Thymus (tissue), 11 donors: ENCODE results near the gene ADAM17. TPM values are rescaled to one million over a fixed set of nuclear protein-coding genes. Genes with fewer than 3 reads are reported as not detected.

Experiments used
- DNase-seq, 9 donors: peaks; one replicate each; pipeline ENCODE4 v3.0.0-alpha.2; 2013; ENCODE audit warnings: low spot score in 9 of 9, low read depth in 6 of 9, missing footprints in 1 of 9
- H3K27ac ChIP-seq, 2 donors: one replicate each; pipeline ENCODE4 v1.5.1; 2013; ENCODE audit warnings: control low read depth in 1 of 2, low read depth in 1 of 2, low read length in 1 of 2, mild to moderate bottlenecking in 1 of 2, moderate library complexity in 1 of 2
- H3K27me3 ChIP-seq, 2 donors: one replicate each; pipeline ENCODE4 v1.5.1; 2013; ENCODE audit warnings: low read length in 1 of 2; ENCODE audit not compliant: control insufficient read depth in 2 of 2, insufficient read depth in 1 of 2
- H3K36me3 ChIP-seq, 2 donors: one replicate each; pipeline ENCODE4 v1.5.1; 2013; ENCODE audit warnings: low read length in 1 of 2, mild to moderate bottlenecking in 1 of 2, moderate library complexity in 1 of 2; ENCODE audit not compliant: control insufficient read depth in 2 of 2, insufficient read depth in 2 of 2
- H3K4me1 ChIP-seq, 2 donors: one replicate each; pipeline ENCODE4 v1.5.1; 2013; ENCODE audit warnings: low read length in 2 of 2; ENCODE audit not compliant: control insufficient read depth in 2 of 2, insufficient read depth in 2 of 2
- H3K4me3 ChIP-seq, 2 donors: one replicate each; pipeline ENCODE4 v1.5.1; 2013; ENCODE audit warnings: low read length in 2 of 2, control low read depth in 1 of 2, mild to moderate bottlenecking in 1 of 2
- H3K9me3 ChIP-seq, 2 donors: one replicate each; pipeline ENCODE4 v1.5.1; 2013; ENCODE audit warnings: low read length in 1 of 2, mild to moderate bottlenecking in 1 of 2; ENCODE audit not compliant: control insufficient read depth in 2 of 2, insufficient read depth in 1 of 2
- WGBS: extraction: QIAGEN DNeasy Blood & Tissue Kit; methylation state at CpG from one replicate; pipeline ENCODE4 v1.1.7; 2013; 5-methylcytosine and 5-hydroxymethylcytosine counted together
- polyA plus RNA-seq: library from polyadenylated mRNA; stranded (reverse); fragments of 200-250 nt; gene quantifications from one replicate; pipeline ENCODE4 v1.2.3, GENCODE V29; 2013
- total RNA-seq: library from RNA; stranded (reverse); fragments of 120-200 nt; gene quantifications from one replicate; pipeline ENCODE4 v1.2.4, GENCODE V29; 2013
- donor health status: healthy.

The ADAM17 gene
- total and polyA plus RNA-seq, 2 donors: 14.0 to 16.7 TPM

- no peak overlapping the region for H3K4me3 ChIP-seq
- H3K9me3 ChIP-seq: no peaks in the 10 kb centered on the region
- H3K27me3 ChIP-seq: no peaks in the 10 kb centered on the region
- DNase-seq: no peak
- H3K4me1 ChIP-seq: no peaks in the 10 kb centered on the region
- no peak overlapping the region for H3K27ac ChIP-seq
- H3K36me3 ChIP-seq: peaks cover 30 to 55% of the 10 kb centered on the region in 2 donors
- WGBS: 96% methylated on average over 6 of the region's 6 CpGs
These were observed 92.5 kb downstream of the ADAM17 start for GRCh38 chr2:9462886-9463697.

DNA sequence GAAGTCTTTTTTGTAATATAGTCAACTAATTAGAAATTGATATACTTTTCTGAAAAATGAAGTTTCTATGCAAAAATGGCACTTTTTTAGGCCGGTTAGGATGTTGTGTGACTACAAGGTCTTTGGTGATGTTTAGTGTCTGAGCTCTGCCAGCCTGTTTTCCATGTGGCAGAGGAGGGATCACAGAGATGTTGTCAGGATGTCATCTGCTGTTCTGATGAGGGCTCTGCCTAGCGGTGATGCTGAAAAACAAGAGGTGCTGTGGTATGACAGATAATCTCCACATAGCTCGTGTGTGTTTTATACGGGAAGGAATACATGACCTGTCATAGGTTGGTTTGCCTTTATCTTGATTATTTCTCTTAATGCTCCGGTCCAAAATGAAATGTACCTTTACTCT is 93.3 kb downstream of the ADAM17 start:
- Histone ChIP-seq H3K27ac (no peak overlapping the region), H3K36me3 (peaks cover 27 to 52% of the 10 kb centered on the region in 2 donors), H3K4me1 (no peaks in the 10 kb centered on the region), H3K9me3 (no peaks in the 10 kb centered on the region), H3K4me3 (no peak overlapping the region), H3K27me3 (no peaks in the 10 kb centered on the region)
- 97% methylated on average over 5 of the region's 5 CpGs for WGBS
- no peak for DNase-seq

GRCh38 chr2:9461079-9461478 is 94.6 kb downstream of the ADAM17 start:
- H3K4me3 ChIP-seq: no peak overlapping the region
- no peaks in the 10 kb centered on the region for H3K27me3 ChIP-seq
- H3K4me1 ChIP-seq: no peaks in the 10 kb centered on the region
- peaks cover 25 to 54% of the 10 kb centered on the region in 2 donors for H3K36me3 ChIP-seq
- H3K27ac ChIP-seq: no peak overlapping the region
- 97% methylated on average over 3 of the region's 3 CpGs for WGBS
- H3K9me3 ChIP-seq: no peaks in the 10 kb centered on the region
- DNase-seq: no peak

DNA sequence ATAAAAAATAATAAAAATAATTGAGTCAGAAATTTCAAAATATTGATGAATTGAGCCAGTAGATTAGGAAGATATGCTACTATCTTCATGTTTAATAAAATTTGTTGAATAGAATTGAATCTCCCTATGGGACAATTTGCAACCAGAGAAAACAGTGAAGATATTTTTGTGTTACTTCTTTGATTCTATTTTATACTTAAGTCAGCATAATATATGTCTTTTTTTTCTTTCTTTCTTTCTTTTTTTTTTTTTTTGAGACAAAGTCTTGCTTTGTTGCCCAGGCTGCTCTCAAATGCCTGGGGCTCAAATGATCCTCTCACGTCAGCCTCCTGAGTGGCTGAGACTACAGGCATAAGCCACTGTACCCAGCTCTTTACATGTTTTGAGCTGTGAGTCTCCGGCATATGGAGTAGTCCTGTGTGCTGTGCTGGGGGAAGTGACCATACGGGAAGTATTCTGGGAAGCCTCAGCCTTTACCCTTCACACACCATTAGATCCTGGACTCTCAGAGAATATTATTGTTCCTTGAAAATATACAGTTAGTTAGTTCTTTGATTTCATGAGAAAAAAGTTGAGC is 95.1 kb downstream of the ADAM17 start:
- Histone ChIP-seq H3K4me1 (no peaks in the 10 kb centered on the region), H3K27ac (no peak overlapping the region), H3K9me3 (no peaks in the 10 kb centered on the region), H3K36me3 (peaks cover 19 to 48% of the 10 kb centered on the region in 2 donors), H3K4me3 (no peak overlapping the region), H3K27me3 (no peaks in the 10 kb centered on the region)
- 98% methylated on average over 3 of the region's 3 CpGs for WGBS
- no peak for DNase-seq

DNA sequence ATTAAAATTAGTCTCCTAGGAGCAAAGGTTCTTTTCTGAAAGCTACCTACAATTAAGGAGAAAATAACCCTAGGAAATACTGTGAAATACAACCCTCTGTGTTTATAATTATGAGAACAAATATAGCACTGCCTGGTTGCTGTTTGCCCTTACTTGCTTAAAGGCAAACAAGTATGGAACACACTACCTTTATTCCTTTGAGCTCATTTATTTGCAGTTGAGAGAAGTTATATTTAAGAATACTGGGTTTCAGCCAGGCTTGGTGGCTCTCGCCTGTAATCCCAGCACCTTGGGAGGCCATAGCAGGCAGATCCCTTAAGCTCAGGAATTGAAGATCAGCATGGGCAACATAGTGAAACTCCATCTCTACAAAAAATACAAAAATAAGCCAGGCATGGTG is 104.4 kb downstream of the ADAM17 start:
- H3K4me1 ChIP-seq: no peaks in the 10 kb centered on the region
- DNase-seq: no peak
- no peaks in the 10 kb centered on the region for H3K27me3 ChIP-seq
- no peak overlapping the region for H3K4me3 ChIP-seq
- H3K9me3 ChIP-seq: no peaks in the 10 kb centered on the region
- 97% methylated on average over 1 of the region's 1 CpG for WGBS
- no peak overlapping the region for H3K27ac ChIP-seq
- H3K36me3 ChIP-seq: peaks cover 32 to 56% of the 10 kb centered on the region in 2 donors

DNA sequence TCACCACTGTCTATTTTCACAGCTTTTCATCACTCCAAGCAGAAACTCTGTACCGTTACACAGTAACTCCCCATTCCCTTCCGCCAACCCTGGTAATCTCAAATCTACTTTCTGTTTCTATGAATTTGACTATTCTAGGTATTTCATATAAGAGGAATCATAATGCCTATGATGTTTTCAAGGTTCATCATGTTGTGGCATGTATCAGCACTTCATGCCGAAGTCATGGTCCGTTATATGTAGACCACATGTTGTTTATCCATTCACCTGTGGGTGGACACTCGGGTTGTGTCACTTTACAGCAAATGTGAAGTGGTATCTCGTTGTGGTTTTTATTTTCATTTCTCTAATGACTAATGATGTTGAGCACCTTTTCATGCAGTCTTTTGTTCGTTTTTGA is 110.5 kb downstream of the ADAM17 start:
- H3K27ac ChIP-seq: no peak overlapping the region
- no peaks in the 10 kb centered on the region for H3K27me3 ChIP-seq
- H3K36me3 ChIP-seq: peaks cover 51 to 67% of the 10 kb centered on the region in 2 donors
- 91% methylated on average over 7 of the region's 7 CpGs for WGBS
- DNase-seq: no peak
- H3K4me3 ChIP-seq: no peak overlapping the region
- H3K9me3 ChIP-seq: no peaks in the 10 kb centered on the region
- no peaks in the 10 kb centered on the region for H3K4me1 ChIP-seq

DNA sequence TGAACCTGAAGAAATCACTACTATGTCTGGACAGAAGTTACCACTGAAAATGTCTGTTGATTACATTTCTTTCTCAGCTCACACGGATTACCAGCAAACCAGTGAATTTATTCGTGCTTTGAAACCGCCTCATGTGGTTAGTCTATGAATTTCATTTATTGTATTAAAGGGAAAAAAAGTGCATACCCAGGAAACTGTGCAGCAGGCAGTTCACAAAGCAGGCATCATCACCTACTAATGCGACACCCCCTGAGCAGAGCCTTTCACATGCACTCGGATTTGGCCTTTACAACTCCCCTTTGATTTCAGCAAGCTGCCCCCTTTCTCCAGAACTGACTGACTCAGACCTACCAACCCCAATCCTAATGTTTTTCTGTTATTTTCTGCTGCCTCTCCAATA is 112.1 kb downstream of the ADAM17 start:
- H3K9me3 ChIP-seq: no peaks in the 10 kb centered on the region
- no peak overlapping the region for H3K4me3 ChIP-seq
- H3K36me3 ChIP-seq: peaks cover 44 to 64% of the 10 kb centered on the region in 2 donors
- no peak for DNase-seq
- 97% methylated on average over 5 of the region's 5 CpGs for WGBS
- H3K4me1 ChIP-seq: no peaks in the 10 kb centered on the region
- no peaks in the 10 kb centered on the region for H3K27me3 ChIP-seq
- H3K27ac ChIP-seq: no peak overlapping the region

DNA sequence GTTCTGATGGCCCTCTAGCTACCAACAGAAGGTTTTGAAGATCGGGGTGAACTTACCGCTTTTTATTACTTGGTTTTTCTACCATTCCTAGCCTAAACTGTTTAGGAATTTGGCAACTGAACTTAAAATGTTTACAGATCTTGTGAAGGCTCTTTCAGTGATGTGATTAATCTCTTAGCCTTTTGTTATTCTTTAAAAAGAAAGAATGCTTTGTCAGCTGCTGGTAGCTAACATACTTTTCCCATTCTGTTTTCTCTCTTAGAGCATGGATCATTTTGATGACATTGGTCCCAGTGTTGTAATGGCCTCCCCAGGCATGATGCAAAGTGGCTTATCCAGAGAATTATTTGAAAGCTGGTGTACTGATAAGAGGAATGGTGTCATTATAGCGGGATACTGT is 114.1 kb downstream of the ADAM17 start:
- H3K36me3 ChIP-seq: peaks cover 46 to 66% of the 10 kb centered on the region in 2 donors
- H3K4me1 ChIP-seq: no peaks in the 10 kb centered on the region
- no peaks in the 10 kb centered on the region for H3K27me3 ChIP-seq
- WGBS: 79% methylated on average over 3 of the region's 3 CpGs
- H3K9me3 ChIP-seq: no peaks in the 10 kb centered on the region
- H3K27ac ChIP-seq: no peak overlapping the region
- no peak for DNase-seq
- no peak overlapping the region for H3K4me3 ChIP-seq

- Histone ChIP-seq H3K36me3 (peaks cover 42 to 67% of the 10 kb centered on the region in 2 donors), H3K9me3 (no peaks in the 10 kb centered on the region), H3K27me3 (no peaks in the 10 kb centered on the region), H3K4me1 (no peaks in the 10 kb centered on the region), H3K4me3 (no peak overlapping the region), H3K27ac (no peak overlapping the region)
- no peak for DNase-seq
- 97% methylated on average over 1 of the region's 1 CpG for WGBS
These were observed 115.4 kb downstream of the ADAM17 start for GRCh38 chr2:9440058-9440727.
